ENCODE measurements around the gene SBNO2.

The SBNO2 gene

DNA sequence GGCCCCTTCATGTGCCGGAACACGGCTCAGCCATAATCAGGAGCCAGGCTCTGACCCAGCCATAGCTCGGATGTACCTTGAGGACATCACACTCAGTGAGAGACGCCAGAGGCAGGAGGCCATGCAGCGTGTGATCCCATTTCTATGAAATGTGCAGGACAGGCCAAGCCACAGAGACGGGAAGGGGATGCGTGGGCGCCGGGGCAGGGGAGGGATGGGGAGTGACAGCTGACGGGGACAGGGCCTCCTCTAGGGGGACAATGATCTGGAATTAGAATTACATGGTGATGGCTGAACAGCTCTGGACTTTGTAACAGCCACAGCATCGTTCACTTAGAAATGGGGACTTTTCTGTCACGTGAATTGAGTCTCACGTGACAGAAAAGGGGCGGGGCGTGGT lies 34.9 kb downstream of the SBNO2 start:
- TF ChIP-seq EZH2 (IDR thresholded peaks at IDR 0.05; ENCODE audit: borderline replicate concordance, low read length), result no peak
- TF ChIP-seq, protein P1, sequence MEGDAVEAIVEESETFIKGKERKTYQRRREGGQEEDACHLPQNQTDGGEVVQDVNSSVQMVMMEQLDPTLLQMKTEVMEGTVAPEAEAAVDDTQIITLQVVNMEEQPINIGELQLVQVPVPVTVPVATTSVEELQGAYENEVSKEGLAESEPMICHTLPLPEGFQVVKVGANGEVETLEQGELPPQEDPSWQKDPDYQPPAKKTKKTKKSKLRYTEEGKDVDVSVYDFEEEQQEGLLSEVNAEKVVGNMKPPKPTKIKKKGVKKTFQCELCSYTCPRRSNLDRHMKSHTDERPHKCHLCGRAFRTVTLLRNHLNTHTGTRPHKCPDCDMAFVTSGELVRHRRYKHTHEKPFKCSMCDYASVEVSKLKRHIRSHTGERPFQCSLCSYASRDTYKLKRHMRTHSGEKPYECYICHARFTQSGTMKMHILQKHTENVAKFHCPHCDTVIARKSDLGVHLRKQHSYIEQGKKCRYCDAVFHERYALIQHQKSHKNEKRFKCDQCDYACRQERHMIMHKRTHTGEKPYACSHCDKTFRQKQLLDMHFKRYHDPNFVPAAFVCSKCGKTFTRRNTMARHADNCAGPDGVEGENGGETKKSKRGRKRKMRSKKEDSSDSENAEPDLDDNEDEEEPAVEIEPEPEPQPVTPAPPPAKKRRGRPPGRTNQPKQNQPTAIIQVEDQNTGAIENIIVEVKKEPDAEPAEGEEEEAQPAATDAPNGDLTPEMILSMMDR (IDR thresholded peaks at IDR 0.05; ENCODE audit: low read length), result no peak
- Histone ChIP-seq H3K9ac (ENCODE audit: low read length) (no peak overlapping the region), H3F3A (ENCODE audit: insufficient read depth, low read length) (no peaks in the 10 kb centered on the region), H3K4me1 (ENCODE audit: insufficient read depth, low read length, severe bottlenecking) (peaks cover 25% of the 10 kb centered on the region), H3K27ac (ENCODE audit: low read depth, low read length, poor library complexity, severe bottlenecking) (no peak overlapping the region), H4K20me1 (ENCODE audit: insufficient read depth, low read length) (no peaks in the 10 kb centered on the region), H3K9me3 (ENCODE audit: low read length) (no peaks in the 10 kb centered on the region), H3K79me2 (ENCODE audit: insufficient read depth, low read length) (no peaks in the 10 kb centered on the region), H3K9me2 (ENCODE audit: low read depth, low read length) (no peaks in the 10 kb centered on the region), H3K4me2 (ENCODE audit: low read length) (no peak overlapping the region), H3K27me3 (ENCODE audit: insufficient read depth, low read length) (no peaks in the 10 kb centered on the region), H2AFZ (ENCODE audit: low read length) (no peak overlapping the region), H3K4me3 (ENCODE audit: low read depth, low read length, poor library complexity, severe bottlenecking) (no peak overlapping the region), H3K36me3 (ENCODE audit: insufficient read depth, low read length) (peaks cover 7% of the 10 kb centered on the region; the same call in 1 of the 2 replicates)

DNA sequence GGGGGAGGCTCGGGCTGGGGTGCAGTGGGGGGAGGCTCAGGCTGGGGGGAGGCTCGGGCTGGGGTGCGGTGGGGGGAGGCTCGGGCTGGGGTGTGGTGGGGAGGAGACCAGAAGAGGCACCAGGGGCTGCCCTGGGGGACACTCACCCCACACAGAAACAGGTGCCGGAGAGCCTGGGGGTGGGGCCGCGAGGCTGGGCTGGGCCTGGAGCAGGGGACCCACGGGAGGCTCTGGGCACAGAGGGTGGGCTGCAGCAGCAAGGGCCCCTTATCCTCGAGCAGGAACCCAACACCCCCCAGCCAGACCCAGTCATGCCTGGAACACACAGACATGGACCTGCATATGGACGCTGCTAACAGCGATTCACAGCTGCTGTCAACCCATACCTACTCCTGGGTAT lies 35.9 kb downstream of the SBNO2 start:
- Histone ChIP-seq H2AFZ (ENCODE audit: low read length) (no peak overlapping the region), H3K27ac (ENCODE audit: low read depth, low read length, poor library complexity, severe bottlenecking) (no peak overlapping the region), H3F3A (ENCODE audit: insufficient read depth, low read length) (no peaks in the 10 kb centered on the region), H3K4me3 (ENCODE audit: low read depth, low read length, poor library complexity, severe bottlenecking) (no peak overlapping the region), H3K36me3 (ENCODE audit: insufficient read depth, low read length) (no peaks in the 10 kb centered on the region; the same call in 1 of the 2 replicates), H3K9ac (ENCODE audit: low read length) (no peak overlapping the region), H3K79me2 (ENCODE audit: insufficient read depth, low read length) (no peaks in the 10 kb centered on the region), H3K9me3 (ENCODE audit: low read length) (no peaks in the 10 kb centered on the region), H4K20me1 (ENCODE audit: insufficient read depth, low read length) (no peaks in the 10 kb centered on the region), H3K4me2 (ENCODE audit: low read length) (no peak overlapping the region), H3K4me1 (ENCODE audit: insufficient read depth, low read length, severe bottlenecking) (peaks cover 33% of the 10 kb centered on the region), H3K27me3 (ENCODE audit: insufficient read depth, low read length) (no peaks in the 10 kb centered on the region), H3K9me2 (ENCODE audit: low read depth, low read length) (no peaks in the 10 kb centered on the region)
- TF ChIP-seq EZH2 (IDR thresholded peaks at IDR 0.05; ENCODE audit: borderline replicate concordance, low read length), result no peak
- TF ChIP-seq, protein P1 (IDR thresholded peaks at IDR 0.05; ENCODE audit: low read length), result no peak

DNA sequence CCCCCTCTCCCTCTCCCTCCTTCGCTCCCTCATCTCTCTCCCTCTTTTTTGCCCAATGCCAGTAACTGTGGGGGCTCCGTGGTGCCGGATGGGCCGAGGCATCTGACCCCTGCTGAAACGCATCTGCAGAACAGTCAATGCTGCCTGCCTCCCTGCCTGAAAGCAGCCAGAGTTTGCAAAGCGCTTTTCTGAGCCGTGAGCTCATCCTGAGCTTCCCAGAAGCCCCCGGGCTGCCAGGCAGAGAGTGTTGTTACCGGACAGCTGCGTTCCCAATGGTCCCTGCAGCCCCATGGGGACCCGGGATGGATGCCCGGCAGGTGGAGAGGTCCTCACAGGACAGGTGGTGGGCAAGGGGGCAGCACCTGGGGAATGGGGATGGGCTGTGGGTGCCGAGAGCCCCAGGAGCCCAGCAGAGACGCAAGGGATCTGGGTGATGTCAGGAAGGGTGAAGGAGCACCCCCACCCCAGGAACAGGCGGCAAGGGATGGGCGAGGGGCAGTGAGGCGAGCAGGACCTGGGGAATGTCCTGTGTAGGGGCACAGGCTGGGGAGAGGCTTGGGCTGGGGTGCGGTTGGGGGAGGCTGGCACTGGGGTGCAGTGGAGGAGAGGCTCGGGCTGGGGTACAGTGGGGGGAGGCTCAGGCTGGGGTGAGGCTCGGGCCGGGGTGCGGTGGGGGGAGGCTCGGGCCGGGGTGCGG lies 37.3 kb downstream of the SBNO2 start:
- Histone ChIP-seq H3K4me3 (ENCODE audit: low read depth, low read length, poor library complexity, severe bottlenecking) (peak overlapping the region; percentile 19), H3K9me2 (ENCODE audit: low read depth, low read length) (no peaks in the 10 kb centered on the region), H3K4me1 (ENCODE audit: insufficient read depth, low read length, severe bottlenecking) (peaks cover 47% of the 10 kb centered on the region), H3K36me3 (ENCODE audit: insufficient read depth, low read length) (no peaks in the 10 kb centered on the region; the same call in 1 of the 2 replicates), H2AFZ (ENCODE audit: low read length) (no peak overlapping the region), H4K20me1 (ENCODE audit: insufficient read depth, low read length) (no peaks in the 10 kb centered on the region), H3K27ac (ENCODE audit: low read depth, low read length, poor library complexity, severe bottlenecking) (peak overlapping the region; percentile 61), H3F3A (ENCODE audit: insufficient read depth, low read length) (no peaks in the 10 kb centered on the region), H3K9ac (ENCODE audit: low read length) (peak overlapping the region; percentile 36; the same call in 1 of the 2 replicates), H3K9me3 (ENCODE audit: low read length) (no peaks in the 10 kb centered on the region), H3K4me2 (ENCODE audit: low read length) (peak overlapping the region; percentile 44), H3K27me3 (ENCODE audit: insufficient read depth, low read length) (no peaks in the 10 kb centered on the region), H3K79me2 (ENCODE audit: insufficient read depth, low read length) (no peaks in the 10 kb centered on the region)
- TF ChIP-seq EZH2 (IDR thresholded peaks at IDR 0.05; ENCODE audit: borderline replicate concordance, low read length), result no peak
- TF ChIP-seq, protein P1 (IDR thresholded peaks at IDR 0.05; ENCODE audit: low read length), result no peak
